HEK293 (cell line): ENCODE measurements around the gene E2F1.
A peak's percentile ranks its signal among the peaks of the same experiment; 100 is the strongest.

ENCODE experiments used
- CTCF ChIA-PET: fragments of 350-600 bp; formaldehyde crosslinking; extraction: SDS; loops from one replicate; lab custom pipeline; 2021; ENCODE audit warnings: antibody characterized with exemption; lab: Yijun Ruan, JAX
- POLR2A ChIA-PET: fragments of 300-600 bp; formaldehyde crosslinking; extraction: SDS; loops from one replicate; lab custom pipeline; 2020; ENCODE audit warnings: antibody characterized with exemption, inconsistent platforms; lab: Yijun Ruan, JAX
- H3K27ac ChIP-seq: fragments of 200-500 bp; sonication (Bioruptor generic); 2 replicates; pipeline ENCODE4 v1.5.1; 2014; ENCODE audit warnings: low read depth, low read length, control low read depth, inconsistent platforms; ENCODE audit errors: extremely low read depth
- H3K36me3 ChIP-seq, 2 experiments: fragments of 200-500 bp in 1 of 2; sonication (Bioruptor generic) in 1 of 2; 1 replicate in 1 of 2; 2 replicates in 1 of 2; pipeline ENCODE4 v1.5.1; 2014 to 2017; ENCODE audit warnings: inconsistent platforms in 2 of 2, low read length in 2 of 2; ENCODE audit not compliant: control insufficient read depth in 2 of 2, insufficient read depth in 1 of 2
- H3K4me1 ChIP-seq: fragments of 200-500 bp; sonication (Bioruptor generic); 2 replicates; pipeline ENCODE4 v1.5.1; 2014; ENCODE audit warnings: mild to moderate bottlenecking, low read length, inconsistent platforms; ENCODE audit not compliant: control insufficient read depth, insufficient read depth
- H3K4me3 ChIP-seq: 2 replicates; pipeline ENCODE4 v1.5.1; 2011; ENCODE audit warnings: low read depth, mild to moderate bottlenecking, control low read depth, low read length, moderate library complexity
- H3K9me3 ChIP-seq: fragments of 200-500 bp; sonication (Bioruptor generic); 2 replicates; pipeline ENCODE4 v1.5.1; 2014; ENCODE audit warnings: low read depth, low read length, inconsistent platforms; ENCODE audit not compliant: control insufficient read depth, insufficient read depth
- OSR2 ChIP-seq: fragments of 450-650 bp; formaldehyde crosslinking; IDR thresholded peaks from 2 replicates; pipeline ENCODE4 v1.5.1; 2016; ENCODE audit warnings: missing biosample characterization, missing genetic modification characterization
- OVOL3 ChIP-seq: fragments of 450-650 bp; formaldehyde crosslinking; IDR thresholded peaks from 2 replicates; pipeline ENCODE4 v1.5.1; 2016; ENCODE audit warnings: missing biosample characterization, missing genetic modification characterization
- SCRT1 ChIP-seq: fragments of 450-650 bp; formaldehyde crosslinking; IDR thresholded peaks from 2 replicates; pipeline ENCODE4 v1.5.1; 2016; ENCODE audit warnings: missing biosample characterization, missing genetic modification characterization, borderline replicate concordance
- SETDB1 ChIP-seq: IDR thresholded peaks from one replicate; pipeline ENCODE4 v1.6.1; 2017; ENCODE audit warnings: mild to moderate bottlenecking, low read length, moderate library complexity, mixed read lengths; ENCODE audit not compliant: insufficient read length
- SP3 ChIP-seq: fragments of 450-650 bp; formaldehyde crosslinking; IDR thresholded peaks from 2 replicates; pipeline ENCODE4 v1.5.1; 2016; ENCODE audit warnings: missing biosample characterization, missing genetic modification characterization
- TRIM28 ChIP-seq: IDR thresholded peaks from 2 replicates; pipeline ENCODE4 v1.6.1; 2011; ENCODE audit warnings: low read length, control low read depth, borderline replicate concordance
- YY2 ChIP-seq: fragments of 450-650 bp; formaldehyde crosslinking; IDR thresholded peaks from 2 replicates; pipeline ENCODE4 v1.5.1; 2016; ENCODE audit warnings: missing biosample characterization, missing genetic modification characterization
- ZBTB20 ChIP-seq: fragments of 450-650 bp; formaldehyde crosslinking; IDR thresholded peaks from 2 replicates; pipeline ENCODE4 v1.5.1; 2016; ENCODE audit warnings: missing biosample characterization, missing genetic modification characterization
- ZBTB26 ChIP-seq: fragments of 450-650 bp; formaldehyde crosslinking; optimal IDR thresholded peaks from 2 replicates; pipeline ENCODE3; 2016; ENCODE audit warnings: missing biosample characterization, mild to moderate bottlenecking, missing genetic modification characterization
- ZFHX2 ChIP-seq: fragments of 450-650 bp; formaldehyde crosslinking; conservative IDR thresholded peaks from 2 replicates; pipeline ENCODE4 v1.5.1; 2016; ENCODE audit warnings: missing biosample characterization, missing genetic modification characterization
- ZNF10 ChIP-seq: fragments of 450-650 bp; formaldehyde crosslinking; IDR thresholded peaks from 2 replicates; pipeline ENCODE4 v1.5.1; 2017; ENCODE audit warnings: missing biosample characterization, missing genetic modification characterization
- ZNF140 ChIP-seq: fragments of 450-650 bp; formaldehyde crosslinking; IDR thresholded peaks from 2 replicates; pipeline ENCODE4 v1.5.1; 2016; ENCODE audit warnings: missing biosample characterization, missing genetic modification characterization
- ZNF18 ChIP-seq: fragments of 450-650 bp; formaldehyde crosslinking; IDR thresholded peaks from 2 replicates; pipeline ENCODE4 v1.5.1; 2016; ENCODE audit warnings: missing biosample characterization, missing genetic modification characterization
- ZNF23 ChIP-seq: fragments of 450-650 bp; formaldehyde crosslinking; IDR thresholded peaks from 2 replicates; pipeline ENCODE4 v1.5.1; 2016; ENCODE audit warnings: missing biosample characterization, missing genetic modification characterization, borderline replicate concordance
- ZNF280C ChIP-seq: fragments of 450-650 bp; formaldehyde crosslinking; IDR thresholded peaks from 2 replicates; pipeline ENCODE4 v1.5.1; 2016; ENCODE audit warnings: missing biosample characterization, missing genetic modification characterization
- ZNF311 ChIP-seq: fragments of 450-650 bp; formaldehyde crosslinking; IDR thresholded peaks from 2 replicates; pipeline ENCODE4 v1.5.1; 2017; ENCODE audit warnings: missing biosample characterization, missing genetic modification characterization, borderline replicate concordance
- ZNF366 ChIP-seq: fragments of 450-650 bp; formaldehyde crosslinking; conservative IDR thresholded peaks from 2 replicates; pipeline ENCODE4 v1.5.1; 2016; ENCODE audit warnings: missing biosample characterization, missing genetic modification characterization
- ZNF37A ChIP-seq: fragments of 450-650 bp; IDR thresholded peaks from 2 replicates; pipeline ENCODE4 v1.5.1; 2018; ENCODE audit warnings: missing biosample characterization, missing genetic modification characterization
- ZNF549 ChIP-seq: fragments of 450-650 bp; IDR thresholded peaks from 2 replicates; pipeline ENCODE4 v1.5.1; 2018; ENCODE audit warnings: missing biosample characterization, missing genetic modification characterization, mild to moderate bottlenecking, inconsistent platforms, moderate library complexity
- ZNF624 ChIP-seq: fragments of 450-650 bp; formaldehyde crosslinking; IDR thresholded peaks from 2 replicates; pipeline ENCODE4 v1.5.1; 2017; ENCODE audit warnings: missing biosample characterization, missing genetic modification characterization
- ZNF629 ChIP-seq: fragments of 450-650 bp; formaldehyde crosslinking; IDR thresholded peaks from 2 replicates; pipeline ENCODE4 v1.5.1; 2017; ENCODE audit warnings: missing biosample characterization, missing genetic modification characterization
- ZNF704 ChIP-seq: fragments of 450-650 bp; formaldehyde crosslinking; IDR thresholded peaks from 2 replicates; pipeline ENCODE4 v1.5.1; 2016; ENCODE audit warnings: missing biosample characterization, missing genetic modification characterization
- ZNF747 ChIP-seq: fragments of 450-650 bp; formaldehyde crosslinking; IDR thresholded peaks from 2 replicates; pipeline ENCODE4 v1.5.1; 2016; ENCODE audit warnings: missing biosample characterization, missing genetic modification characterization
- ZNF76 ChIP-seq: fragments of 450-650 bp; formaldehyde crosslinking; IDR thresholded peaks from 2 replicates; pipeline ENCODE4; 2016; ENCODE audit warnings: low read depth, missing biosample characterization, missing genetic modification characterization, borderline replicate concordance
- TF ChIP-seq, protein P1 (sequence below): fragments of 450-650 bp; formaldehyde crosslinking; IDR thresholded peaks from 2 replicates; pipeline ENCODE4 v1.5.1; 2016; ENCODE audit warnings: missing biosample characterization, missing genetic modification characterization
- TF ChIP-seq, protein P2 (sequence below): fragments of 450-650 bp; formaldehyde crosslinking; IDR thresholded peaks from 2 replicates; pipeline ENCODE4 v1.5.1; 2016; ENCODE audit warnings: missing biosample characterization, missing genetic modification characterization, low read depth
- TF ChIP-seq, protein P3 (sequence below): fragments of 450-650 bp; formaldehyde crosslinking; IDR thresholded peaks from 2 replicates; pipeline ENCODE4 v1.5.1; 2016; ENCODE audit warnings: missing biosample characterization, missing genetic modification characterization

E2F1 gene

GRCh38 chr20:33709905-33710541 lies 23.8 kb upstream of the E2F1 start:
- no peaks in the 10 kb centered on the region for H3K36me3 ChIP-seq
- no peaks in the 10 kb centered on the region for H3K9me3 ChIP-seq
- CTCF ChIA-PET: no interaction called here
- H3K4me3 ChIP-seq: no peak overlapping the region
- POLR2A ChIA-PET: no interaction called here
- no peaks in the 10 kb centered on the region for H3K4me1 ChIP-seq
- H3K27ac ChIP-seq: no peak overlapping the region
- TF ChIP-seq ZBTB26 (tag by site-specific recombination): no peak
- no peak for TF ChIP-seq ZNF10
- TF ChIP-seq ZNF311: no peak
- peak; percentile 93 for TF ChIP-seq ZFHX2 (tag by site-specific recombination)
- TF ChIP-seq, protein P1, sequence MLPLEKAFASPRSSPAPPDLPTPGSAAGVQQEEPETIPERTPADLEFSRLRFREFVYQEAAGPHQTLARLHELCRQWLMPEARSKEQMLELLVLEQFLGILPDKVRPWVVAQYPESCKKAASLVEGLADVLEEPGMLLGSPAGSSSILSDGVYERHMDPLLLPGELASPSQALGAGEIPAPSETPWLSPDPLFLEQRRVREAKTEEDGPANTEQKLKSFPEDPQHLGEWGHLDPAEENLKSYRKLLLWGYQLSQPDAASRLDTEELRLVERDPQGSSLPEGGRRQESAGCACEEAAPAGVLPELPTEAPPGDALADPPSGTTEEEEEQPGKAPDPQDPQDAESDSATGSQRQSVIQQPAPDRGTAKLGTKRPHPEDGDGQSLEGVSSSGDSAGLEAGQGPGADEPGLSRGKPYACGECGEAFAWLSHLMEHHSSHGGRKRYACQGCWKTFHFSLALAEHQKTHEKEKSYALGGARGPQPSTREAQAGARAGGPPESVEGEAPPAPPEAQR (tag by site-specific recombination): no peak
- no peak for TF ChIP-seq ZNF280C (tag by site-specific recombination)
- TF ChIP-seq ZBTB20 (tag by site-specific recombination): no peak
- TF ChIP-seq ZNF18 (tag by site-specific recombination): no peak
- TF ChIP-seq, protein P2, sequence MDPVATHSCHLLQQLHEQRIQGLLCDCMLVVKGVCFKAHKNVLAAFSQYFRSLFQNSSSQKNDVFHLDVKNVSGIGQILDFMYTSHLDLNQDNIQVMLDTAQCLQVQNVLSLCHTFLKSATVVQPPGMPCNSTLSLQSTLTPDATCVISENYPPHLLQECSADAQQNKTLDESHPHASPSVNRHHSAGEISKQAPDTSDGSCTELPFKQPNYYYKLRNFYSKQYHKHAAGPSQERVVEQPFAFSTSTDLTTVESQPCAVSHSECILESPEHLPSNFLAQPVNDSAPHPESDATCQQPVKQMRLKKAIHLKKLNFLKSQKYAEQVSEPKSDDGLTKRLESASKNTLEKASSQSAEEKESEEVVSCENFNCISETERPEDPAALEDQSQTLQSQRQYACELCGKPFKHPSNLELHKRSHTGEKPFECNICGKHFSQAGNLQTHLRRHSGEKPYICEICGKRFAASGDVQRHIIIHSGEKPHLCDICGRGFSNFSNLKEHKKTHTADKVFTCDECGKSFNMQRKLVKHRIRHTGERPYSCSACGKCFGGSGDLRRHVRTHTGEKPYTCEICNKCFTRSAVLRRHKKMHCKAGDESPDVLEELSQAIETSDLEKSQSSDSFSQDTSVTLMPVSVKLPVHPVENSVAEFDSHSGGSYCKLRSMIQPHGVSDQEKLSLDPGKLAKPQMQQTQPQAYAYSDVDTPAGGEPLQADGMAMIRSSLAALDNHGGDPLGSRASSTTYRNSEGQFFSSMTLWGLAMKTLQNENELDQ (tag by site-specific recombination): no peak
- TF ChIP-seq SCRT1 (tag by site-specific recombination): no peak
- no peak for TF ChIP-seq ZNF747 (tag by site-specific recombination)
- peak; percentile 23 for TF ChIP-seq SP3 (tag by site-specific recombination)
- no peak for TF ChIP-seq ZNF76 (tag by site-specific recombination)
- no peak for TF ChIP-seq ZNF37A (tag by site-specific recombination)
- TF ChIP-seq ZNF624 (tag by site-specific recombination): no peak
- no peak for TF ChIP-seq YY2 (tag by site-specific recombination)
- TF ChIP-seq ZNF629 (tag by site-specific recombination): no peak
- TF ChIP-seq ZNF704 (tag by site-specific recombination): no peak
- no peak for TF ChIP-seq OVOL3 (tag by site-specific recombination)
- no peak for TF ChIP-seq TRIM28
- no peak for TF ChIP-seq ZNF140
- TF ChIP-seq SETDB1: no peak
- no peak for TF ChIP-seq ZNF549
- no peak for TF ChIP-seq ZNF366 (tag by site-specific recombination)
- TF ChIP-seq, protein P3, sequence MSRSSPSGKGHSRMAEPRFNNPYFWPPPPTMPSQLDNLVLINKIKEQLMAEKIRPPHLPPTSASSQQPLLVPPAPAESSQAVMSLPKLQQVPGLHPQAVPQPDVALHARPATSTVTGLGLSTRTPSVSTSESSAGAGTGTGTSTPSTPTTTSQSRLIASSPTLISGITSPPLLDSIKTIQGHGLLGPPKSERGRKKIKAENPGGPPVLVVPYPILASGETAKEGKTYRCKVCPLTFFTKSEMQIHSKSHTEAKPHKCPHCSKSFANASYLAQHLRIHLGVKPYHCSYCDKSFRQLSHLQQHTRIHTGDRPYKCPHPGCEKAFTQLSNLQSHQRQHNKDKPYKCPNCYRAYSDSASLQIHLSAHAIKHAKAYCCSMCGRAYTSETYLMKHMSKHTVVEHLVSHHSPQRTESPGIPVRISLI (tag by site-specific recombination): no peak
- TF ChIP-seq ZNF23 (tag by site-specific recombination): no peak
- TF ChIP-seq OSR2 (tag by site-specific recombination): no peak
